CD4-positive, alpha-beta T cell treated with Interleukin-2 at 100 ng/mL for 4 hours (primary cell): ENCODE measurements around the gene FKBP15.
"Not testable (repeated sequence)": the region's sequence is repeated elsewhere in the genome, so short reads cannot be mapped to it uniquely, and the experiment has no call there.

Experiments used
- DNase-seq: peaks from one replicate; pipeline ENCODE4 v3.0.0-alpha.2; 2020; ENCODE audit warnings: low spot score

FKBP15 gene, protein sequence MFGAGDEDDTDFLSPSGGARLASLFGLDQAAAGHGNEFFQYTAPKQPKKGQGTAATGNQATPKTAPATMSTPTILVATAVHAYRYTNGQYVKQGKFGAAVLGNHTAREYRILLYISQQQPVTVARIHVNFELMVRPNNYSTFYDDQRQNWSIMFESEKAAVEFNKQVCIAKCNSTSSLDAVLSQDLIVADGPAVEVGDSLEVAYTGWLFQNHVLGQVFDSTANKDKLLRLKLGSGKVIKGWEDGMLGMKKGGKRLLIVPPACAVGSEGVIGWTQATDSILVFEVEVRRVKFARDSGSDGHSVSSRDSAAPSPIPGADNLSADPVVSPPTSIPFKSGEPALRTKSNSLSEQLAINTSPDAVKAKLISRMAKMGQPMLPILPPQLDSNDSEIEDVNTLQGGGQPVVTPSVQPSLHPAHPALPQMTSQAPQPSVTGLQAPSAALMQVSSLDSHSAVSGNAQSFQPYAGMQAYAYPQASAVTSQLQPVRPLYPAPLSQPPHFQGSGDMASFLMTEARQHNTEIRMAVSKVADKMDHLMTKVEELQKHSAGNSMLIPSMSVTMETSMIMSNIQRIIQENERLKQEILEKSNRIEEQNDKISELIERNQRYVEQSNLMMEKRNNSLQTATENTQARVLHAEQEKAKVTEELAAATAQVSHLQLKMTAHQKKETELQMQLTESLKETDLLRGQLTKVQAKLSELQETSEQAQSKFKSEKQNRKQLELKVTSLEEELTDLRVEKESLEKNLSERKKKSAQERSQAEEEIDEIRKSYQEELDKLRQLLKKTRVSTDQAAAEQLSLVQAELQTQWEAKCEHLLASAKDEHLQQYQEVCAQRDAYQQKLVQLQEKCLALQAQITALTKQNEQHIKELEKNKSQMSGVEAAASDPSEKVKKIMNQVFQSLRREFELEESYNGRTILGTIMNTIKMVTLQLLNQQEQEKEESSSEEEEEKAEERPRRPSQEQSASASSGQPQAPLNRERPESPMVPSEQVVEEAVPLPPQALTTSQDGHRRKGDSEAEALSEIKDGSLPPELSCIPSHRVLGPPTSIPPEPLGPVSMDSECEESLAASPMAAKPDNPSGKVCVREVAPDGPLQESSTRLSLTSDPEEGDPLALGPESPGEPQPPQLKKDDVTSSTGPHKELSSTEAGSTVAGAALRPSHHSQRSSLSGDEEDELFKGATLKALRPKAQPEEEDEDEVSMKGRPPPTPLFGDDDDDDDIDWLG

DNA sequence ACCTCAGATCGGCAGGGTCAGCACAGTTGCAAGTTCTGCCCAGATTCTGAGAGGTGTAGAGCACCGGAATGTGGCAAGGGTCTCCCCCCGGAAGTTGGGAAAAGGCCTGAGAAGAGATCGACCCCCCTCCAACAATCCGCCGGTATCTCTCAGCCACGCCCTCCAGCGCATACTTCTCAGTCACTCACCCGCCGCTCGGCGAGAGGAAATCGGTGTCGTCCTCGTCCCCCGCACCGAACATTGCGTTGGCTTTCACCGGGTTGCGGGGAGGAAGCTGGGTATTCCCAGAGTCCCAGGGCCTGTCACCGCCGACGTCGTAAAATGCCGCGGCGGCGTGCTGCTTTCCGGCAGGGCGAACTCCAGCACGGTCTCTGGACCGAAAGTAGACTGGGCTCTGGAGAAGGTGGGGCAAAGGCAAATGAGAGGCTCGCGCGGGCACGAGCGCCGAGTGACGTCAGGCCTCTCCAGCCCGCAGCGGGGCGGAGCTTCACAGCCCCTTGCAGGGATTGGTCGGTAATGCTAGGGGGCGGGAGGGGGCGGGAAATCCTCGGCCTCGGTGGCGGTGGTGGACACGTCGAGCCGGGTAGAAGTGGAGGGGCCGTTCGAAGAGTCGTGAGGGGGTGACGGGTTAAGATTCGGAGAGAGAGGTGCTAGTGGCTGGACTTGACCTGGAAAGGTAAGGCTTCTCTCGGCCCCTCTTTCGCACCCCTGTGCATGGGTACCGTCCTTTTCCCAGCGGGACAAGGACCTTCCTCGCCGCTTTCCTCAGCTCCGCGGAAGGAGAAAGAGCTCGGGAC lies at the start of gene FKBP15, which contains the start of gene SLC31A1:
Gene FKBP15, minus strand, starts transcription at position 275 of the 797 bp plus-strand sequence. Its CDS starts 34 bp downstream, at position 241.
Gene SLC31A1, plus strand, starts transcription at position 542 of the 797 bp plus-strand sequence. CDS start 34,605 bp downstream, outside the sequence.
- peak; percentile 97 for DNase-seq

DNA sequence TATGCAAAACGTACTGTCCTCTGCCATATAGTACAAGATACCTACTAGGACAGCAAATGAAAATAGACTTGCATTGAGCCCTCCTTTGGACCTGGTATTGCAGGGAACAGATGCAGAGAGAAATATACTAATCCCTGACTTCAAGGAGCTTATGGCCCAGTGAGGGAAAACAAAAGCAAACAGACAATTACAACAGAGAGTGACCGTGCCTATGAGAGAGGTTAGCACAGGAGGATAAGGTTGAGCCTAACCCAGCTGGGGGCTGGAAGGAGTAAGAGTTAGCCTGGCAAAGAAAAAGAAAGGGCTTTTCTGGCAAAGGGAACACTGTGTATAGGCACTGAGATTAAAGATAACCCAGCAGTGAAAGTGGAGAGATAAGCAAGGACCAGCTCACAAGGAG lies 48.8 kb upstream of the FKBP15 start:
- DNase-seq, result no peak

DNA sequence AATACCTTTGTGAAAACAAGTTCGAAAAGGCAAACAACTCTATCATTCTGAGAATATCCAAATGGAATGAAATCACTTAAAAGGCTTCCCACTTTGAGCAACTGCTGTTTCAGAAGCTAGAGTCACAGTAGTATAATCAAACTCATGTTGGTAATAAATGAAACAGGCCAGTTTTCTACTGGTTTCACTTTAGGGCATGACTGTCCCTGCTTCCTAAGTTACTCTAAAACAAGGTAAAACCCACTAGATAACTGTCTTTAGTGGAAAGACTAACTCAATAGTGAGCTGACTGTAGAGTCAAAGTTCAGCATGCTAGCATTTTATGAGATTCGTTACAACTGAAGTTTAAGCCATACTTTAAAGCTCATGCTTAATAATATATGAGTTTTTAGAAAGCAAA lies 48.3 kb upstream of the FKBP15 start:
- DNase-seq, result no peak

DNA sequence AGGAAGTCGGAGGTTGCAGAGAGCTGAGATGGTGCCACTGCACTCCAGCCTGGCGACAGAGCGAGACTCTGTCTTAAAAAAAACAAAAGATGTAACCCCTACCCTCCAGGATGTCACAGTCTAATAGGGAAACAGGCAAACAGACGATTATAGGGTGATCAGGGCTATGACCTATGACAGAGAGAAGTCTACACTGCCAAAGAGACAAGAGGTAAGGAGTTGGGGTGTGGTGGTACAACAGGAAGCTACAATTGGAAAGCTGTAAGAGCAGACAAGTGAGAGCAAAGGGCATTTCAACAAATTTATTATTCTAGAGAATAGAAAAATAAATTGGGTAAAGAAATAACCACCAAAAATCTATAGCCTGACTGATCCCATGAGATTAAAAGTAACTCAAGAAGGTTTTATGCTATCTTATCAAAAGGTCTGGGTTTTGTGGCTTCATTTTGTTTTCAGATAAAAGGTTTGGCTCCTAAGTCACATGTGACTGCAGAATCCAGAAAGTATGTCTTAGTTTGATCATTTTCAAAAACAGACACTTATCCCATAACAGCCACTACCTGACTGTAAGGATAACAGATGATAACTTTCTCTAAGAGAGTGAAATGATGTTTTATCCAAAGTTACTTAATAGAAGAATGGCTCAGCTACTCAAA lies 47.0 kb upstream of the FKBP15 start:
- DNase-seq, result no peak

DNA sequence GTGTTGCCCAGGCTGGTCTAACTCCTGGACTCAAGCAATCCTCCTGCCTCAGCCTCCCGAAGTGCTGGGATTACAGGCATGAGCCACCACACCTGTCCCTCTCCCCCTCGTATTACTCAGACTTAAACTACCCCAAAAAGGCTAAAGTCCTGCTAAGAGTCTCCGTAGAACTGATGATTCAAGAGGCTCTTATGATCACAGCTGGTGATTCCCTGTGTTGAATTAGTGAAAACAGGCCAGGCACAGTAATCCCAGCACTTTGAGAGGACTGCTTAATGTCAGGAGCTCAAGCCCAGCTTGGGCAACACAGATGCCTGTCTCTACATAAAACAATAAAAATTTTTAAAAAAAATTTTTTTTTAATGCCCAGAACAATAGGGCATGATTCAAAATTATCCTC lies 45.1 kb upstream of the FKBP15 start:
- no peak for DNase-seq

DNA sequence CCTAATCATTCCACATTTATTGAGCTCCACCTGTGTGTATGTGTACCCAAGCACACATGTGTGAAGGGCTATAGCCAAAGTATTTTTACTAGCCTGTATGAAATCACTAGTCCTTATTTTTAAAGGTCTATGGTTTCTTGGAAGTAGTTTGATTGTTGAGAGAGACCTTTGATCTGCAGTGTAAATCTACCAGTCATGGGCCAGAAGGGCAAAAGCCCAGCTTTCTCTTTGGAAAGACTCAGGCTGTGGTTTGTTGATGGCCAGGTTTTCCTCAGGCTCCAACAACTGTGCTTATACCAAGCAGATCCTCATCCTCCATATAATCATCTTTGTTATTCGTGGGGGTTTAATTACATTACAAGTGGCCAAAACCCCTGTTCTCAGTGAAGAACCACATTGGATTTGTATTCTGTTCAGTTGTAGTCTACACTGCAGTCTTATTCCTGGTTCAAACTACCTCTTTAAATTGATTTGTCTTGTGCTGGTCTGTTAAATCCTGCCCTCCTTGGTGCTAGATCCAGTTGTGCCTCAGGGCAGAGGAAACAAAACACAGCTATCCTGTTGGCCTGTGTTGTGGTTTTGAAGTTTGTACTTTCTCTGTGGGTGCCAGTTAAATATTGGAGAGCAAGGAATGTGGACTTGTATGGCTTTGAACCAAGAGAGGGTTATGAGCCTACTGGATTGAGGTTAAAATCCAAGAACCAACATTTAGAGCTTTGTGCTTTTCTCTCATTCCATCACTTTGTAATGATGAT lies 41.0 kb upstream of the FKBP15 start:
- DNase-seq, result no peak

DNA sequence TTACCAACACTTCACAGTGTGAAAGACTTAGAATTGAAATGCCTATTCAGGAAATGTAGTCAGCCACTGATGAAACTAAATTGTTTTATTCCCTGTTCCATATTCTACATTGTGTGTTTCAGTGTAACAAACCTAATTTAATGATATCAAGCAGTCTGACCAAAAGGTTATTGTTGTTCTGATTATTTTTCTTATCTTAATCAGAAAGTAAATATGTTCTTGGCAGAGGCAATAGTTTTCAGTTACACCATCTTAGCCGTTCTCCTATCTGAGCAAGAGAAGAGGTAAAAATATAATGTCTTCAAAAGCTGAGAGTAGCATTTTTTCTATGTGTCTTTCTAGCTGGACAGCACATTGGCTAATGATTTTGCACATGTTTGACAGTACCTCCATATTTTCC lies 37.2 kb upstream of the FKBP15 start:
- no peak for DNase-seq

DNA sequence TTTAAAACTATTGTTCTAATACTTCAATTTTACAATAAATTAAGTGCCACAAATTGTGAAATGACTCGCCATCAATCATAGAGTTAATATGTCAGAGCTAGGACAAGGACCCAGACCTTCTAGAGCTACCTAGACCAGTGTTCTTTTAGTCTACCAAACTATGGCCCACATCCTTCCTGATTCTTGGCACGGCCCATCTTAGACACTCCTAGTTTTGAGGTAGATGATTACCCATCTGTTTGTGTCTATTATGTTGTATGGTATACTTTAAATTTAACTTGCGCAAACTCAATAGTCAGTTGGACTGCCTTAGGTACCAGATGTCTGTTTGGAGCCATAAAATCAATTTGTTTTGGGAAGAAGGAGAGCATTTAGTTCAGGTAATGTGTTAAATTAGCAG lies 36.8 kb upstream of the FKBP15 start:
- no peak for DNase-seq

DNA sequence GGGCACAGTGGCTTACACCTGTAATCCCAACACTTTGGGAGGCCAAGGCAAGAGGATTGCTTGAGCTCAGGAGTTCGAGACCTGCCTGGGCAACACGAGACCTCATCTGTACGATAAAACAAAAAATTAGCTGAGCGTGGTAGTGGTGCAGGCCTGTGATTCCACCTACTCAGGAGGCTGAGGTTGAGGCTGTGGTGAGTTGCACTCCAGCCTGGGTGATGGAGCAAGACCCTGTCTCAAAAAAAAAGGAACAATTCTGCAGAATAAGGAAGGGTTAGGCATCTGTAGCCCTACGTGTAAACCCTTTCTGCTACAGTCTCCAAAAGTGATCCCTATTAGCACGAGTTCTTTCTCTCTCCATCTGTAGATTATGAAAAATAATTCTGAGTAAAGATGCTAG lies 34.4 kb upstream of the FKBP15 start:
- no peak for DNase-seq

DNA sequence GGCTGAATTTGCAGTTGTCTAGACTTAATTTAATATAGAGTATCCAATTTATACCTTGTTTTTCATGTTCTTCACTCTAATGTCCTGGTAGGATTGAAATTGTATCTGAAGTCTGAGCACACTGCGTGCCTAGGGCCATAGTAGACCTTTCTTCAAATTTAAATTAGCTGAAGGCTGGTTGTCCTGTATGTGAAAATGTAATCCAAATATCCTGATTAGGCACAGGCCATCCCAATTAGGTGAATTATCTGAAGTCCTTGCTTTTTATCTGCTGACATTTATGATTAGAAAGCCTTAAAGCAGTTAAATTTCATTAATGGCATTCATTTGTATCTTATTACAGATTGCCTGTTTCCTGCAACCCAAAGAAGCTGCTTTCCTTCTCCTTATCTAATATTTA lies 33.9 kb upstream of the FKBP15 start:
- no peak for DNase-seq

DNA sequence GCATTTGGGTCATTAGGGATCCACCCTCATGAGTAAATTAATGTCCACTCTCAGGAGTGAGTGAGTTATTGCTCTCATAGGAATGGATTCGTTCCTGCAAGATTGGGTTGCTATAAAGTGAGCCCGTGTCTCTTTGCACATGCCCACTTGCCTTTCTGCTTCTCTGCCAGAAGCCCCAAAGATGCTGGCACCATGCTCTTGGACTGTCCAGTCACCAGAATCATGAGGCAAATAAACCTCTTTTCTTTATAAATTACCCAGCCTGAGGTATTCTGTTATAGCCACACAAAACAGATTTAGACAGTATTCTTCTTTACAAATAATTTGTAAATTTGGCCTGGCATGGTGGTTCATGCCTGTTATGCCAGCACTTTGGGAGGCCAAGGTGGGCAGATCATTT lies 29.7 kb upstream of the FKBP15 start:
- DNase-seq, result no peak

DNA sequence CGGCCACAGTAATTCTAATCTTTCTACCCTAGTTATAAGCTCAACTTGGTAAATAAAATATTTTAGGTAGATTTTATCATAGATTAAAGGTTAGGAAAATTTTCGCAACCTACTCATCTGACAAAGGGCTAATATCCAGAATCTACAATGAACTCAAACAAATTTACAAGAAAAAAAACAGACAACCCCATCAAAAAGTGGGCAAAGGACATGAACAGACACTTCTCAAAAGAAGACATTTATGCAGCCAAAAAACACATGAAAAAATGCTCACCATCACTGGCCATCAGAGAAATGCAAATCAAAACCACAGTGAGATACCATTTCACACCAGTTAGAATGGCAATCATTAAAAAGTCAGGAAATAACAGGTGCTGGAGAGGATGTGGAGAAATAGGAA lies 28.6 kb upstream of the FKBP15 start:
- not testable (repeated sequence) for DNase-seq

DNA sequence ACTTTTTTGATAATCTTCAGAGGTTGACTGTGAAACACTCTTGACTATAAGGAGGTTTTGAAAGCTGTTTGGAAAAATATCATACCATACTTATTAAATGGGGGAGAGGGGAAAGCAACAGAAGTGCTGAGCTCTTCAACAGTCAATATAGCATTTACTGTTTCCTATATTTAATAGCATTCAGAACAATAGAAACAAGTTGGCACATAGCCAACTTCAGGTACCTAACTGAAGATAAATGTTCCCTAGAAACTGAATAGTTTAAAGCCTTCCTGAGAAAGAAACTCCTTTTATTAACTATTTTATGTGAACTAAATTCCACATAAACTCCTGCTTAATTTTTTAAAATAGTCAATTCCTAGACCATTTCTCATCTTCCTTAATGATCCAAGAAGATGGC lies 26.6 kb upstream of the FKBP15 start:
- DNase-seq, result no peak

DNA sequence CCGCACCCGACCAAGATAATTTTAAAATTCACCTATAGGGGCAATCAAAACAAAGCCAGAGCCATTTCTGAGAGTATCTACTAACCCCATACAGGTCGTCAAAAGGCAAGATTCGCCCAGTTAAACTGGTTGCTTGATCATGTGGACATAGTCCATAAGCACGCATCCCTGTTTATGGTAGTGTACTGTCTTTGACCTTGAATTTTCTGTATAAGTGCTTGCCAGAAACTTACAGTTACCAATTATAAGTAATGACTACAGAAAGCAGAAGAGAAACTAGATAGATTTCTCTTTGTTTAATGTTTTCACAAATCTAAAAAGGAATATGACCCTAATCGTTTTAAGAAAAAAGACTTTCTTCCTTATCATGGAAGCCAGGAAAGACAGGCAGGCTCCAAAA lies 25.9 kb upstream of the FKBP15 start:
- DNase-seq, result no peak

DNA sequence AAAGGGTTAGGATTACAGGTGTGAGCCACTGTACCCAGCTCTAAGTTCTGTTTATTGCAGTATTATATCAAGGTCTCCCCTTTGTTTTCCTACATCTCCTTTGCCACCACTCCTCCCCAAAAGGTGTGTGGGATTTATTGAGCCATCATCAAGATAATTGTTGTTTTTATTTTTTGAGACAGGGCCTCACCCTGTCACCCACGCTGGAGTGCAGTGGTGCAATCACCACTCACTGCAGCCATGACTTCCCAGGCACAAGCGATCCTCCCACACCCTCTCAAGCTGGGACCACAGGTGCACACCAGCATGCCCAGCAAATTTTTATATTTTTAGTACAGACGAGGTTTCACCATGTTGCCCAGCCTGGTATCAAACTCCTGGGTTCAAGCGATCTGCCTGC lies 24.8 kb upstream of the FKBP15 start:
- DNase-seq, result no peak

DNA sequence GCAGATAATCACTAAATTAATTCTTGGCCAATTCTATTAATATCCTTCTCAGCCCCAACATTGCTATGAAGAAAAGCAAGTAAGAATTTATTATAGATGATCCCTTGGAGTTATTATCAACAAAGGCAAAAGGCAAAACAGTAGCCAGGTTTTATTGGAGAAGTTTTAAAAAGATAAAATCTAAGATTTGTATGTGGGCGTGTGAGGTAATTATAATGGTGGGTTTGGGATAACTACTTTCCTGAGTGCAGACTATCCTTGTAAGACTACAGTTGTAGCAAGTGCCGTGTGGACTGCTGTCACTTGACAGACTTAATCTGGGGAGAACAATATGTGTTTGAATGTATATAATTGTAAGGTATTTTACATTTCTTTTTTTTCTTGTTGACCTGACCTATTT lies 23.5 kb upstream of the FKBP15 start:
- DNase-seq, result no peak

DNA sequence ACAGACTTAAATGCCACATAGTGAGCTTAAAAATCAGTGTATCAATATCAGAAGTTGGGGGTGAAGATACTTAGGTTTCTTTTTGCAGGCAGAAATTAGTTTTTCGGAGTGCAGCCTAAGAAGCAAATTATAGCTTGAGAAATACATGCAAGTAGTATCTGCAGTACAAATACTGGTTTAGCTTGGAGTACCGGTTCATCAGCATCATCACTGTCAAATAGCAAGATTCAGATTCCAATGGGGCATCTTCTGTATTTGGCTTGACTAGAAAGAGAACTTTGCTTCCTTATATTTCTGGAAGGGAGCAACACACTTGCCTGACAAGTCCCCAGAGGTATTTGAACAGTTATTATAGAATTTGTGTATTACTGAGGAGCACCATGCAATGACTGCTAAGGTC lies 20.1 kb upstream of the FKBP15 start:
- no peak for DNase-seq

DNA sequence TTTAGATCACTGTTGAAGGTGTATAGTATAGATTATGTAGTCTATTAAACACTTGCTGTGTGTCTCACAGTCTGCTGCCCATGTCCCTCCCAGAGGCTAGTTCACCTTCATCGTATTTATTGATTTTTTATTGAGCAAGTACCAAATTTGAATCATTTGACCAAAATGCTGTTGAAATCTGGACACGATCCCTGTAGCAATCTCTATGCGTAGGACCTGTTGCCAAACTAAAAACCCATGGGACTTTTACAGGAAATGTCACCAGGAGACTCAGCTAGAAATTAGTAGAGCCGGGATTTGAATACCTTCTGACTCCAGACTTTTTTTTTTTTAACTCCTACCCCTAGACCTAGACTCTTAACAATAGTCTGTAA lies 17.8 kb upstream of the FKBP15 start:
- no peak for DNase-seq

DNA sequence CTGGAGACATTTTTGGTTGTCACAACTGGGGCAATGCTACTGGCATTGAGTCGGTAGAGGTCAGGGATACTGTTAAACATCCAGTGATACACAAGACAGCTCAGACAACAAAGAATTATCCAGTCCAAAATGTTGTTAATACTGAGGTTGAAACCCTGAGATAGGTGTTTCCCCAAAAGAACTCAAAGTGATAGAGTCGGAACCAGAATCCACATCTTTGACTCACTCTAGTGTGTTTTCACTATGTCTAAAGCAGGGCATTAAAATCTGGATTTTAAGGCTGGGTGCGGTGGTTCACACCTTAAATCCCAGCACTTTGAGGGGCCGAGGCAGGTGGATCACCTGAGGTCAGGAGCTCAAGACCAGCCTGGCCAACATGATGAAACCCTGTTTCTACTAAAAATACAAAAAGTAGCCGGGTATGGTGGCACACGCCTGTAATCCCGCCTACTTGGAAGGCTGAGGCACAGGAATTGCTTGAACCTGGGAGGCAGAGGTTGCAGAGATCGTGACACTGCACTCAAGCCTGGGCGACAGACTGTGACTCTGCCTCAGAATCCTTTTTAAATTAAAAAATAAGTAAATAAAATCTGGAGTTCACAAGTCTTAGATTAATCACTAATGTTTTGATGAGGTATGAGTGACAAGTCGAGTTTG lies 17.3 kb upstream of the FKBP15 start:
- DNase-seq, result no peak

DNA sequence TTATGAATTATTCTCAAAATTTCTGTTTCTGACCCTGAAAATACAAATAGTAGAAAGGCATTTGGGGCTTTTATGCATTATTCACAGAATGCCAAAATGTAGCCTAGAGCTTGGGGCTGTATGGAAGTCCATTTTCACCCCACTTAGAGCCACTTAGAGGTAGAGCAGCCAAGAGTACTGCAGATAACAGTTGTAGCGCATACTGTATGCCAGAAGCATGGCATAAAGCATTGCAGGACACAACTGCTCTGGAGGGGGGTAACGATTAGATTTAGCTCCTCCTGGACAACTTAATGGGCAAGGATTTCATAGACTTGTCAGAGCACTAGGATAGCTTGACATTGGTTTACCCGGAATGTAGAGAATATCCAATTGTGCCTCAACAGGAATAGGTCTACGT lies 15.9 kb upstream of the FKBP15 start:
- no peak for DNase-seq
